ENCODE results near the gene ZNF280B.
A peak's percentile ranks its signal among the peaks of the same experiment; 100 is the strongest.

The ZNF280B gene

DNA sequence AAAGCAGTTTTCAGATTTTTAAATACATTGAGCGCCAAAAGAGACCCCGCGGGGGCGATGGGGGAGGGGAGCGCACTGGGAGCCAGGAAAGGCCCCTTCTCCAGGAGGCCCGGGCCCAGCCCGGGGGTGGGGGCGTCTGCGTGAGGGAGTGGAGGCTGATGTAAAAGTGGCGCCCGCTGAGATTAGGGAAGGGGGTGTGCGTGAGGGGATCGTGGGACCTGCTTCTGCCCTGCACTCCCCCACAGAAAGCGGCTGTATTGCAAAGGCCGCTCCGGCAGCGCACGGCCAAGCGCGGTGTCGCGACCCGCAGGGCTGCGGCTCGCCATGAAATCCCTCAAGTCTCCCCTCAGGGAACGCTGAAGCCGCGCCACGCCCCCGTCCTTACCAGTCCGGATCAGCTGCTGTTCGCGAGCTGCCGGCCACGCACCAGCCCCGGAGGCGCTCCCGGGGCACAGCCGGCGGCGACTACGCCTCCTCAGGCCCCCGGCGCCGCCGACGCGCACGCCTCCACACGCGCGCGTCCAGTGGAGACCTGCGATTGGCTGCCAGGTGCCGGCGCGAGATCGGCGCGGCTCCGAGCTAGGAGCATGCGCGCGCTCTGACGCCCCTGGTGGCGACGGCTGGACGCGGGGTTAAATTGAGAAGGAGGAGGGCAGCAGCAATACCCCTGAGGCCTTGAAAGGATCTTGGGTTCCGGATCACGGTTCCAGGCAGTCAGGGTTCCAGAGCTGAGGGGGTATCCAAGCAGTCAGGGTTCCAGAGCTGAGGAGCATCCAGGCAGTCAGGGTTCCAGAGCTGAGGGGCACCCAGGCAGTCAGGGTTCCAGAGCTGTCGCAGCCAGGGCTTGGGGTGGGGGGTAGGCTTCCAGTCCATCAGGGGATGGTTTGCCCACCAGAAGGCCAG is at the start of gene ZNF280B:
ZNF280B (minus strand) TSS at position 469 of the 903 bp plus-strand sequence. CDS start 19,344 bp downstream, outside the sequence.
- DNase-seq (ENCODE audit: extremely low spot score, insufficient read length, low read depth) (peak; percentile 83), FAIRE-seq (peak; percentile 94)

DNA sequence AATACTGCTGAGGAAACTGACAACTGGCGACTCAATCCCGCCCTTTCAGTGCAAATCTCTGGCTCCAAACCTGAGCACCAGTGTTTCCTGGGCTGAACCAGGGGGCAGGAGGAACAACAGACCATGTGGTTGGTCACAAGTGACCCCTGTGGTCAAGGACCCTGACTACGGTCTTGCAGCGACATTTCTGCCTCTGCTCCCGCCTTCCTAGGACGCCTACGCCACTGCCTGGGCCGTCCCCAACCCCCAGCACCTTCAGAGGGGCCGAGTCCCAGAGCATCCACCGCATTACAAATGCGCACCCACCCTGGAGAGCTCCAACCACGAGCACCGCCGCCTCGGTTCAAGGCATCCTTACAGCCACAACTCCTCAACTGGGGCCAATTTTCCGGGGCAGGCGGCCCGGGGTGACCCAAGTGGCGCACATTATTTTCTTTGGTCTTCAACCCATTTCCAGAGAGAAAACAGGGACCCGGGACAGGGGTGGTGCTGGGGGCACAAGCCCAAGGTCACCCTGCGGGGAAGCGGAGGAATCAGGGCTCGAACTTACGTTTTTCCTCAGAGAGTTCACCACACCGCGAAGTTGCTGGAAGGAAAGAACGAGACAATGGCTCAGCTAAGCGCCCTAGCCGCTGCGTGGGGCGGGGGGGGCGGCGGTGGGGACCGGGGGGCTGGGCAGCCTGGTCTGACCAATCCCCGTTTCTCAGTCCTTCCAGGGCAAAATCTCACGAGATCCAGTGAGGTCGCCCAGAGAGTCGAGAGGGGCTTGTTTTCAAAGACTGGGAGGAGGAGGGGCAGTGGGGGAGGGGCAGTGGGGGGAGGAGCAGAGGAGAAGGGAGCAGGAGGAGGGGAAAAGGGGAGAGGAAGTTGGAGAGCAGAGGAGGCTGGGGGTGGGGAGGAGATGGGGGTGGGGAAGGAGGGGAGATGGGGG is 48.7 kb upstream of the ZNF280B start:
- DNase-seq (ENCODE audit: extremely low spot score, insufficient read length, low read depth) (no peak), FAIRE-seq (no peak)

- DNase-seq (ENCODE audit: extremely low spot score, insufficient read length, low read depth): no peak
- no peak for FAIRE-seq
Measured at GRCh38 chr22:22556578-22556977, 48.0 kb upstream of the ZNF280B start.

DNA sequence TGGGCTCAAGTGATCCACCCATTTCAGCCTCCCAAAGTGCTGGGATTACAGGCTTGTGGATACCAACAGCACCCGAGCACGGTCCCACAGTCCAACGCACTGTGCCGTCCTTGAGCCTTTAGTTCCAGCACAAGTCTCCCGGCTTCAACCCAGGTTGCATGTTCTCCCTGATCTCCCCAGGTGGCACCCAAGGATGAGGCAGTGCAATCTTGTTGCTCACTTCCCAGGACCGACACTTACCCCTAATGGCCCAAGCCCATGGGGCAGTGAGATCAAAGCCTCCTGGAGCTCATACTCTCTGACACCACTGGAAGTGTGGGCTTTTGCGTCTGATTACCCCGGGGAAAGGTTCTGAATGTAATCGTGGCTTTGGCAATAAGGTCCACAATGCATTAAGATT is 47.1 kb upstream of the ZNF280B start:
- FAIRE-seq: no peak

DNA sequence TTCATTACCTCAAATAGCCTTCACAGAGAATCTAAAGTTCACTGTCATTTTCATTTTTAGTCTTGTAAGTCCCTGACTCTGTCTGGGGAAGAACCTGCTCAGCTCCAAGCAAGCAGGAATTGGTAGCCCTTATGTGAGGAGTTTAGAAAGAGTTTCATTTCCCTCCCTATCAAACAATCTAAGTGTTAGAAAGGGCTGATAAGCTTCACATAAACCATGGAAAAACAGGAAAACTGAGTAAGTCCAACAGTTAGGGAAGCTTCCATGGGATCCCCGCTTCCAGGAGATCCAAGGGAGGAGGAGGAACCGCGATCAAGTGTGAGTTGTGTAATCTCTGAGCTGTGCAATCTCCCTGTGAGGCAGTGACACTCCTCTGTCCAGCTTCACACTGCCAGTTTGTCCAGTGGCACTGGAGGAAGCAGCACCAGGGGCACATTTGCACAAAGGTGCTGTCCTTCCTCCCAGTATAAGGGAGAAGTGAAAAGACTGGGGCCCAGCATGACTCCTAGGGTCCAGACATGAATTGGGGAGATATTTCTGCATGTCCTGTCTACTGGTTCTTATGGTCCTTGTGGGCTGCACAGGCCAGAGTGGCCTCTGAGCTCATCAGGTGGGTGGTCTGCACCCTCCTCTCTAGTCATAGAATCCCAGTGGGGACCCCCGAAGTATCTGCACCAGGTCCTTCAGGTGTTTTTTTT is 46.2 kb upstream of the ZNF280B start:
- FAIRE-seq: no peak
- DNase-seq (ENCODE audit: extremely low spot score, insufficient read length, low read depth): no peak

More for the DNA sequence above, 47.1 kb upstream of the ZNF280B start:
- no peak for DNase-seq (ENCODE audit: extremely low spot score, insufficient read length, low read depth)

GRCh38 chr22:22553735-22554586 is 45.4 kb upstream of the ZNF280B start:
- FAIRE-seq: peak; percentile 52
- no peak for DNase-seq (ENCODE audit: extremely low spot score, insufficient read length, low read depth)

DNA sequence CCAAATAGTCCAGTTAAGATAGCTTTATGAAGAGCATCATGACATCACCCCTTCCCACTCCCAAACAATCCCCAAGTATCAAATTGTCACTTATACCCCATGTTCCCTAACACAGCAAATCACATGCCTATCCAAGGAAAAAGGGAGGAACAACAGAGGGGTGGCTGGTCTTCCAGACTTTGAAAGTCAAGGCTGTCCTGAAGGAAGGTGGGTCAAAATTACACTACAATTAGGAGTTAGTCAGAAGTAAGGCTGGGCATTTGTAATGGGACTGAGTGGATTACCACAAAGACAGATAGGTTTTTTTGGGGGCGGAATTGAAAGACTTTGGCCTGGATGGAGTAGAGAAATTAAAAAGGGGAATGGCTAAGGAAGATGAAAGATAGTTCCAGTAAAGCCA is 44.6 kb upstream of the ZNF280B start:
- no peak for DNase-seq (ENCODE audit: extremely low spot score, insufficient read length, low read depth)
- FAIRE-seq: no peak

DNA sequence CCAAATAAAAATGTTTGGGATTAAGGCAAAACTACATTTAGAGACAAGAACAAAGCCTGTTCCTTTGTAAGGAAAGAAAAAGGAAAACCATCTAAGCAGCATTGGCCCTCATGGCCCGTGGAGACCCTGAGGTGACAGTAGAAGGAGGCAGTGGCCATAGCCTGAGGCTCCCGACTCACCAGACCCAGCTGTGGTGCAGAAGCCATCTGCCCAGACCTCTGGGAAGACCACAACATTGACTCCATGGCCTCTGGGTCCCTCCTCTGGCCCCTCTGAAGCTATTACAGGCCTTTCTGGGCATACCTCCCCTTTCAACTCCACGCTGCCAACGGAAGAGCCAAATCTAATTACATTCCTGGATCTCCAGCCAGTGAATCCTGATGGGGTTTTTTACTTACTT is 44.1 kb upstream of the ZNF280B start:
- no peak for FAIRE-seq
- no peak for DNase-seq (ENCODE audit: extremely low spot score, insufficient read length, low read depth)

DNA sequence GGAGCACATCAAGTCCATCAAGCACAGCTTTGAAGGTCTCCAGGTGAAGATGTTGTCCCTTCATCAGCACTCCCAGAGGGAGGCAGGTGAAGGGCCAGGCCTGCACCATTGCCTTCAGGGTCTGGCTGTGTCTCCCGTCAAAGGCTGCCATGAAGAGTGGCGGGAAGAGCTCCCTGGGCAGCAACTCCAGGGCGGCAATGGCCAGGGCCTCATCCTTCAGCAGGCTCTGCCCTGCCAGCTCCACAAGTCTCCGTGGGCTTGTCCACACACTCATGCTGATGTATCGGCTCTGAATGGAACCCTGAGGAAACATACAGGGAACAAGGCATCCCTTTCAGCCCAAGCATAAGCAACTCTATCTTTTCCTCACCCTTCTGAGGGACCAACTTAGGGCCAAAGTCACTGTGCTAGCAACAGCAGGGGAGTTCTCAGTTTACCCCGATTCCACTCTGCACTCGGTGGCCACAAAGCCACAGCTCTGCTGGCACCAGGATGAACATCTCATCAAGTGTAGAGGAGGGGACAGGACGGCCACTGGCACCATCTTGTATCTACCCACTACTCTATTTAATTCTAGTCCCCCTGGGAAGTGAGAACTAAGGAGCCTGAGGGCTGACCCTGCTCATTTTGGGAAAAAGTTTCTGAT is 42.4 kb upstream of the ZNF280B start:
- FAIRE-seq (no peak), DNase-seq (ENCODE audit: extremely low spot score, insufficient read length, low read depth) (no peak)

- DNase-seq (ENCODE audit: extremely low spot score, insufficient read length, low read depth) (no peak), FAIRE-seq (no peak)
Measured at GRCh38 chr22:22548910-22549309, 40.4 kb upstream of the ZNF280B start.

- DNase-seq (ENCODE audit: extremely low spot score, insufficient read length, low read depth): no peak
- no peak for FAIRE-seq
Measured at GRCh38 chr22:22548317-22548716, 39.8 kb upstream of the ZNF280B start.

DNA sequence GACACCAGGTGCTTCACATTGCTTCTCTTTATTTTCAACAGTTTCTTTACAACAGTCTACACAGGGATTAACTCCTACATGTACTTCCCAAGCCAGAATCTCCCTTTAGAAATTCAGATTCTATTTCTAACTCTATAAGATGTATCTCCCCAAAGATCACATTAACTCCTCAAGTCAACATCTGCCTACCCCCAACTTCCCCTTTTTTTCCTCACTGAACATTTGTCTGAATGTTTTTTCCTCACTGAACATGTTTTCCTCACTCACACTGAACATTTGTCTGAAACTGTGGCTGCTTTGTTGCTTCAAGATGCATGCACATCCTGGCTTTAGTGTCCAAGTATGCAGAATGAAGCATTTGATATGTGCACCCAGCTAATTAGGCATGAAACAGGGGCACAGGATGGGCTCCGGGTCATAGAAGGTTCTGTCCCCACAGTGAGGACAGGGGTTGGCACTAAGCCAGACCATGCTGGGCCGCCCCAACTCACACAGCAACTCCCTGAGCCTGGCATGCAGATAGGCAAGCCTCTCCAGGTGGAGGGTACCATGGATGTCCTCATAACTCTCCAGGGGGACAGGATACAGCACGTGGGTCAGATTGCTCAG is 39.3 kb upstream of the ZNF280B start:
- DNase-seq (ENCODE audit: extremely low spot score, insufficient read length, low read depth) (no peak), FAIRE-seq (no peak)

- no peak for FAIRE-seq
- no peak for DNase-seq (ENCODE audit: extremely low spot score, insufficient read length, low read depth)
Measured at GRCh38 chr22:22547226-22547625, 38.7 kb upstream of the ZNF280B start.

GRCh38 chr22:22546490-22546889 is 37.9 kb upstream of the ZNF280B start:
- FAIRE-seq (no peak), DNase-seq (ENCODE audit: extremely low spot score, insufficient read length, low read depth) (no peak)

GRCh38 chr22:22545084-22545483 is 36.5 kb upstream of the ZNF280B start:
- FAIRE-seq (no peak), DNase-seq (ENCODE audit: extremely low spot score, insufficient read length, low read depth) (no peak)

GRCh38 chr22:22538226-22538989 is 29.9 kb upstream of the ZNF280B start:
- FAIRE-seq: no peak
- no peak for DNase-seq (ENCODE audit: extremely low spot score, insufficient read length, low read depth)

DNA sequence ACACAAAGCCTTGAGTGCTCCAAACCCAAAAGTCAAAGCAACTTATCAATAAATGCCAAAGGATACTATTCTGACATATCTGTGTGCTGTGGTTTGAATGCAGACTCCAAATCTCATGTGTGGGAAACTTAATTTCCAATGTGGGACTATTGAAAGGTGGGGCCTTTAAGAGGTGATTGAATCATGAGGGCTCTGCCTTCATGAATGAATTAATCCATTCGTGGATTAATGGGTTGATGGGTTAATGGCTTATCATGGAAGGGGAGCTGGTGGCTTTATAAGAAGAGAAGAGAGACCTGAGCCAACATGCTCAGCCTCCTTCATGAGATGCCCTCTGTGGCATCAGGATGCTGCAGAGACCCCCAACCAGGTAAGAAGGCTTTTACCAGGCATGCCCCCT is 28.4 kb upstream of the ZNF280B start:
- FAIRE-seq (no peak), DNase-seq (ENCODE audit: extremely low spot score, insufficient read length, low read depth) (no peak)

- FAIRE-seq: no peak
Measured at GRCh38 chr22:22536515-22536914, 28.0 kb upstream of the ZNF280B start.

More at GRCh38 chr22:22536515-22536914, 28.0 kb upstream of the ZNF280B start:
- no peak for DNase-seq (ENCODE audit: extremely low spot score, insufficient read length, low read depth)

All from GM18507 (cell line).